Right lobe of liver (tissue), 6 donors: Measurements from ENCODE around the gene ZBTB17. TPM values are rescaled to one million over a fixed set of nuclear protein-coding genes. Genes with fewer than 3 reads are reported as not detected.

Source experiments
- ATAC-seq, 4 donors: fragments of 200-7000 bp; cut with Tn5 transposase; one replicate each; pipeline ENCODE4 v1.9.1; 2020; ENCODE audit warnings: mild to moderate bottlenecking in 4 of 4, moderate library complexity in 4 of 4
- DNase-seq, 3 donors: peaks; one replicate each; pipeline ENCODE4 v3.0.0-alpha.2; 2020
- H3K27ac ChIP-seq, 3 donors: fragments of 200-600 bp; one replicate each; pipeline ENCODE4 v1.8.0; 2022
- H3K27me3 ChIP-seq, 2 donors: fragments of 200-600 bp; one replicate each; pipeline ENCODE4 v1.8.0; 2022
- H3K36me3 ChIP-seq, 4 donors: fragments of 200-600 bp; sonication (generic) in 1 of 4; one replicate each; pipeline versions ENCODE4 v1.5.1 to v1.8.0; 2017 to 2022; ENCODE audit warnings: control low read depth in 1 of 4
- H3K4me1 ChIP-seq, 4 donors: fragments of 200-600 bp; sonication (generic) in 1 of 4; one replicate each; pipeline versions ENCODE4 v1.5.1 to v1.8.0; 2017 to 2022; ENCODE audit warnings: control low read depth in 1 of 4
- H3K4me3 ChIP-seq, 3 donors: fragments of 200-600 bp; one replicate each; pipeline ENCODE4 v1.8.0; 2022
- H3K9me3 ChIP-seq, 4 donors: fragments of 200-600 bp; sonication (generic) in 1 of 4; one replicate each; pipeline versions ENCODE4 v1.5.1 to v1.8.0; 2017 to 2022; ENCODE audit warnings: control low read depth in 1 of 4
- CTCF ChIP-seq, 4 donors: fragments of 200-600 bp in 3 of 4; fragments of 450-650 bp in 1 of 4; IDR thresholded peaks; one replicate each; pipeline versions ENCODE4 v1.5.1 to v1.8.0; 2016 to 2022; ENCODE audit warnings: antibody characterized with exemption in 4 of 4, mild to moderate bottlenecking in 2 of 4
- POLR2A ChIP-seq: fragments of 450-650 bp; IDR thresholded peaks from one replicate; pipeline ENCODE4 v1.6.1; 2017; ENCODE audit warnings: antibody characterized with exemption, mild to moderate bottlenecking
- WGBS: methylation state at CpG from one replicate; pipeline ENCODE4 v1.1.6; 2018; ENCODE audit warnings: low coverage, low lambda C conversion rate; ENCODE audit not compliant: insufficient coverage; ENCODE audit errors: missing lambda C conversion rate; 5-methylcytosine and 5-hydroxymethylcytosine counted together
- intact Hi-C, 2 donors: fragments of 100-400 bp; cut with DNase I; formaldehyde crosslinking; loops; one replicate each; pipeline versions ENCODE4 v1.11.2 to v1.14.1; 2022
- total RNA-seq, 6 experiments: library from RNA; depleted of rRNA in 2 of 6; stranded (reverse); fragments of >200 nt in 2 of 6; fragmentation: NEBNext Ultra II Directional in 3 of 6; extraction: Animal tissue kit (Norgen Biotek cat#: 25700) in 3 of 6; gene quantifications; one replicate each; pipeline versions ENCODE4 v1.1.0 to v1.2.4, GENCODE V29; 2016 to 2023
- donor health status: DM: no; HTN: yes; CAD: no.
- donor health status: DM: no; HTN: no; CAD: no.
- donor health status: DM: no; HTN: no; CAD: no.
- donor health status: DM: no; HTN: yes; CAD: no.
- donor health status: DM: no; HTN: yes; CAD: no.

Gene ZBTB17
- total RNA-seq, 6 experiments from 2014 or later, result 9.2 to 13.3 (median 11.0) TPM

- WGBS, result 64% methylated on average over 4 of the region's 11 CpGs
- H3K9me3 ChIP-seq, result no peaks in the 10 kb centered on the region
- TF ChIP-seq CTCF (IDR thresholded peaks at IDR 0.05), result no peak
- no peak for TF ChIP-seq POLR2A
- no peaks in the 10 kb centered on the region for H3K4me1 ChIP-seq
- H3K27ac ChIP-seq, result no peak overlapping the region
- H3K27me3 ChIP-seq, result no peaks in the 10 kb centered on the region
- H3K36me3 ChIP-seq, result no peaks in the 10 kb centered on the region
- no peak for DNase-seq
- no peak for ATAC-seq
- intact Hi-C loops, result loop anchor here (5.0 kb wide), 2 partner anchors 174 to 184 kb away; partner anchors contain the start of gene UQCRHL (in 1 of the 2)
- H3K4me3 ChIP-seq, result no peak overlapping the region
Observed at GRCh38 chr1:15991427-15992186, 15.7 kb upstream of the ZBTB17 start.

- DNase-seq (no peak), ATAC-seq (no peak)
Observed at GRCh38 chr1:15989776-15990175, 13.9 kb upstream of the ZBTB17 start.

GRCh38 chr1:15988856-15989736 lies 13.2 kb upstream of the ZBTB17 start:
- H3K36me3 ChIP-seq, result no peaks in the 10 kb centered on the region
- DNase-seq (no peak), ATAC-seq (no peak)
- no peak overlapping the region for H3K27ac ChIP-seq
- no peaks in the 10 kb centered on the region for H3K27me3 ChIP-seq
- no peak for TF ChIP-seq POLR2A
- TF ChIP-seq CTCF (IDR thresholded peaks at IDR 0.05), result no peak
- intact Hi-C loops, result no loop called here
- 84% methylated on average over 6 of the region's 13 CpGs for WGBS
- no peaks in the 10 kb centered on the region for H3K4me1 ChIP-seq
- H3K9me3 ChIP-seq, result no peaks in the 10 kb centered on the region
- no peak overlapping the region for H3K4me3 ChIP-seq

More at GRCh38 chr1:15989776-15990175, 13.9 kb upstream of the ZBTB17 start:
- Histone ChIP-seq H3K36me3 (no peaks in the 10 kb centered on the region), H3K27me3 (no peaks in the 10 kb centered on the region), H3K27ac (no peak overlapping the region), H3K4me3 (no peak overlapping the region), H3K4me1 (no peaks in the 10 kb centered on the region), H3K9me3 (no peaks in the 10 kb centered on the region)
- 63% methylated on average over 5 of the region's 9 CpGs for WGBS
- TF ChIP-seq POLR2A (no peak), CTCF (IDR thresholded peaks at IDR 0.05) (no peak)
- intact Hi-C loops, result loop anchor here (5.0 kb wide), 2 partner anchors 172 to 182 kb away; partner anchors contain the start of gene UQCRHL (in 1 of the 2)

- no peak overlapping the region for H3K4me3 ChIP-seq
- H3K27ac ChIP-seq, result no peak overlapping the region
- no peaks in the 10 kb centered on the region for H3K27me3 ChIP-seq
- peaks cover 0 to 8% (median 0%) of the 10 kb centered on the region in 4 donors for H3K4me1 ChIP-seq
- DNase-seq, result no peak
- intact Hi-C loops, result no loop called here
- no peak for TF ChIP-seq POLR2A
- H3K36me3 ChIP-seq, result no peaks in the 10 kb centered on the region
- 45% methylated on average over 3 of the region's 5 CpGs for WGBS
- no peak for ATAC-seq
- no peaks in the 10 kb centered on the region for H3K9me3 ChIP-seq
Observed at GRCh38 chr1:15985611-15986297, 9.9 kb upstream of the ZBTB17 start.
